Mesodermal cell (in vitro differentiated cells): ENCODE data around the gene RASGRP2.

Source experiments
- H3K27ac ChIP-seq: 2 replicates; pipeline ENCODE4 v1.7.0; 2013; ENCODE audit warnings: mild to moderate bottlenecking, low read depth, low read length, moderate library complexity; ENCODE audit not compliant: severe bottlenecking
- H3K36me3 ChIP-seq: 2 replicates; pipeline ENCODE4 v1.7.1; 2013; ENCODE audit warnings: mild to moderate bottlenecking, low read length, moderate library complexity; ENCODE audit not compliant: control insufficient read depth, insufficient read depth
- H3K4me1 ChIP-seq: one replicate; pipeline ENCODE4 v1.7.1; 2013; ENCODE audit warnings: mild to moderate bottlenecking, low read length; ENCODE audit not compliant: insufficient read depth, control insufficient read depth, poor library complexity, severe bottlenecking
- H3K4me3 ChIP-seq: 2 replicates; pipeline ENCODE4 v1.7.0; 2013; ENCODE audit warnings: low read length, control low read depth, mild to moderate bottlenecking; ENCODE audit not compliant: insufficient read depth, poor library complexity, severe bottlenecking; ENCODE audit errors: extremely low read depth
- H3K9me3 ChIP-seq: 2 replicates; pipeline ENCODE4 v1.7.1; 2013; ENCODE audit warnings: mild to moderate bottlenecking, low read length, moderate library complexity; ENCODE audit not compliant: control insufficient read depth
- WGBS, 2 experiments: methylation state at CpG; one replicate each; pipeline ENCODE4 v1.1.5; 2013; ENCODE audit warnings: missing lambda C conversion rate in 2 of 2; ENCODE audit not compliant: insufficient coverage in 2 of 2; 5-methylcytosine and 5-hydroxymethylcytosine counted together

The RASGRP2 gene

GRCh38 chr11:64723117-64723906 is 20.6 kb downstream of the RASGRP2 start, which contains the start of gene NRXN2:
NRXN2 (minus strand) TSS chr11:64723197; CDS start chr11:64713699, 9,498 bp downstream.
- no peaks in the 10 kb centered on the region for H3K36me3 ChIP-seq
- H3K4me3 ChIP-seq, result peak within 1 kb of the TSS; percentile 65
- H3K9me3 ChIP-seq, result no peaks in the 10 kb centered on the region
- H3K4me1 ChIP-seq, result peaks cover 24% of the 10 kb centered on the region
- peak within 1 kb of the TSS; percentile 10 for H3K27ac ChIP-seq
- WGBS, 2 experiments, result 0 to 2% methylated on average over 45 to 52 of the region's 66 CpGs

GRCh38 chr11:64722141-64723065 is 21.5 kb downstream of the RASGRP2 start:
- Histone ChIP-seq H3K27ac (no peak overlapping the region), H3K4me3 (no peak overlapping the region), H3K4me1 (peaks cover 24% of the 10 kb centered on the region), H3K36me3 (no peaks in the 10 kb centered on the region), H3K9me3 (no peaks in the 10 kb centered on the region)
- WGBS, 2 experiments, result 43 to 45% methylated on average over 7 of the region's 36 CpGs

GRCh38 chr11:64721359-64721699 is 22.6 kb downstream of the RASGRP2 start:
- WGBS, 2 experiments, result no CpG with 5 or more reads among the region's 3 CpGs
- no peaks in the 10 kb centered on the region for H3K9me3 ChIP-seq
- H3K36me3 ChIP-seq, result no peaks in the 10 kb centered on the region
- H3K27ac ChIP-seq, result no peak overlapping the region
- no peak overlapping the region for H3K4me3 ChIP-seq
- H3K4me1 ChIP-seq, result peaks cover 27% of the 10 kb centered on the region

GRCh38 chr11:64720640-64721358 is 23.1 kb downstream of the RASGRP2 start:
- Histone ChIP-seq H3K36me3 (no peaks in the 10 kb centered on the region), H3K27ac (no peak overlapping the region), H3K4me1 (peaks cover 25% of the 10 kb centered on the region), H3K9me3 (no peaks in the 10 kb centered on the region), H3K4me3 (no peak overlapping the region)
- WGBS, 2 experiments, result 82 to 83% methylated on average over 9 to 10 of the region's 12 CpGs

GRCh38 chr11:64720167-64720566 is 23.8 kb downstream of the RASGRP2 start:
- no peaks in the 10 kb centered on the region for H3K36me3 ChIP-seq

GRCh38 chr11:64719406-64719805 is 24.5 kb downstream of the RASGRP2 start:
- H3K36me3 ChIP-seq, result no peaks in the 10 kb centered on the region
- H3K4me3 ChIP-seq, result no peak overlapping the region
- no peaks in the 10 kb centered on the region for H3K9me3 ChIP-seq
- no peak overlapping the region for H3K27ac ChIP-seq
- peaks cover 15% of the 10 kb centered on the region for H3K4me1 ChIP-seq
- 88 to 93% methylated on average over 8 to 10 of the region's 10 CpGs for WGBS, 2 experiments

More at GRCh38 chr11:64720167-64720566, 23.8 kb downstream of the RASGRP2 start:
- Histone ChIP-seq H3K4me1 (peaks cover 22% of the 10 kb centered on the region), H3K9me3 (no peaks in the 10 kb centered on the region), H3K4me3 (no peak overlapping the region), H3K27ac (no peak overlapping the region)
- 74 to 86% methylated on average over 8 to 9 of the region's 9 CpGs for WGBS, 2 experiments

GRCh38 chr11:64718780-64719124 is 25.2 kb downstream of the RASGRP2 start:
- WGBS, 2 experiments, result 70 to 73% methylated on average over 2 to 3 of the region's 4 CpGs
- Histone ChIP-seq H3K27ac (no peak overlapping the region), H3K9me3 (no peaks in the 10 kb centered on the region), H3K4me1 (peaks cover 10% of the 10 kb centered on the region), H3K36me3 (no peaks in the 10 kb centered on the region), H3K4me3 (no peak overlapping the region)

GRCh38 chr11:64718084-64718779 is 25.7 kb downstream of the RASGRP2 start:
- Histone ChIP-seq H3K4me1 (peaks cover 11% of the 10 kb centered on the region), H3K36me3 (no peaks in the 10 kb centered on the region), H3K27ac (no peak overlapping the region), H3K9me3 (no peaks in the 10 kb centered on the region), H3K4me3 (no peak overlapping the region)
- 84 to 86% methylated on average over 11 to 13 of the region's 15 CpGs for WGBS, 2 experiments

- no peak overlapping the region for H3K4me3 ChIP-seq
- H3K4me1 ChIP-seq, result peaks cover 14% of the 10 kb centered on the region
- no peaks in the 10 kb centered on the region for H3K9me3 ChIP-seq
- H3K27ac ChIP-seq, result no peak overlapping the region
- WGBS, 2 experiments, result 40 to 79% methylated on average over 1 to 3 of the region's 4 CpGs
- H3K36me3 ChIP-seq, result no peaks in the 10 kb centered on the region
Measured at GRCh38 chr11:64717268-64717578, 26.7 kb downstream of the RASGRP2 start.
